KOPT-K1 (cell line): ENCODE results near the gene MAB21L1.

Experiments
- H3K27ac ChIP-seq: fragments of 200-600 bp; sonication (generic); 2 replicates; pipeline ENCODE4 v1.5.1; 2016; ENCODE audit warnings: antibody characterized with exemption, mild to moderate bottlenecking, low read depth, low read length; ENCODE audit not compliant: poor library complexity, severe bottlenecking
- H3K36me3 ChIP-seq: fragments of 200-600 bp; sonication (generic); 2 replicates; pipeline ENCODE4 v1.5.1; 2017; ENCODE audit warnings: antibody characterized with exemption, mild to moderate bottlenecking, low read length, moderate library complexity; ENCODE audit not compliant: insufficient read depth
- H3K9me3 ChIP-seq: fragments of 200-600 bp; sonication (generic); 2 replicates; pipeline ENCODE4 v1.5.1; 2017; ENCODE audit warnings: antibody characterized with exemption, low read length, mild to moderate bottlenecking; ENCODE audit not compliant: insufficient read depth, poor library complexity, severe bottlenecking

Gene MAB21L1

GRCh38 chr13:35472323-35472881 is 4.1 kb downstream of the MAB21L1 start:
- Histone ChIP-seq H3K9me3 (no peaks in the 10 kb centered on the region), H3K27ac (no peak overlapping the region), H3K36me3 (no peaks in the 10 kb centered on the region)

- H3K9me3 ChIP-seq: no peaks in the 10 kb centered on the region
- no peaks in the 10 kb centered on the region for H3K36me3 ChIP-seq
- H3K27ac ChIP-seq: no peak overlapping the region
Observed at GRCh38 chr13:35471706-35472322, 4.7 kb downstream of the MAB21L1 start.

GRCh38 chr13:35470671-35471661 is 5.5 kb downstream of the MAB21L1 start:
- no peak overlapping the region for H3K27ac ChIP-seq
- no peaks in the 10 kb centered on the region for H3K9me3 ChIP-seq
- H3K36me3 ChIP-seq: no peaks in the 10 kb centered on the region

GRCh38 chr13:35469806-35470525 is 6.5 kb downstream of the MAB21L1 start:
- H3K36me3 ChIP-seq: no peaks in the 10 kb centered on the region
- H3K9me3 ChIP-seq: no peaks in the 10 kb centered on the region

DNA sequence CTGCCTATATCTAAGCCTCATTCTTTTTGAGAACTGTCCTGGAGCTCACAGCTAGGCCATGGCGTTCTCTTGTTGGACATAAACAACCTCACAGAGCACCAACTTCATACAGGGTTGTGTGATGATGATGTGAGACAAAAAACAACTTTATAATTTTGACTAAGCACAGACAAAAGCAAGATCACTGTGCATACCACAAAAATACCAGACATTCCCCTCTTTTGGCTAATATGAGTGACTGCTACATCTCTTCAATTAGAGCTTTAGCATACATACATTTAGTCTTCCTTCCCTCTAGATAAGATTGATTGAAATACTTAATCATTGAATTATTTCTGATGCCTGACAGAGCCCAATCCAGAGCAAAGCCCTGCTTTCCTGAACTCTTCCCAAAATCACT is 8.3 kb downstream of the MAB21L1 start:
- H3K9me3 ChIP-seq: no peaks in the 10 kb centered on the region

More at GRCh38 chr13:35469806-35470525, 6.5 kb downstream of the MAB21L1 start:
- no peak overlapping the region for H3K27ac ChIP-seq

DNA sequence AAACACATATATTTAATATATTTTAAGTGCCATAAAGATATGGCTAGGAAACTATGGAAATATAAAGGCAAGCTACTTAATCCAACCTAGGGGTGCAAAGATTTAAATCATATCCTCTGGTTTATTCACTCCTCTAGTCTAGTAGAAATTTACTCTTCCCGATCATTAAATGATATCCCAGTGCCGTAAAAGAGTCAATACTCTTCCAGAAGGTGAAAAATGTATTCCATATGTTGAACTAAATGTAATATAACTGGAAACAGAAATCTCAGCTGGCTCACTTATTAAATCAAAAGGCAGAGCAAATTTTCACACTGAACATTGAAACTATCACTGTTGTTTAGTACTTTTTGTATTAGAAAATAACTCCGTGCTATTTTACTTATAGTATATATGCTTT is 11.1 kb downstream of the MAB21L1 start:
- H3K36me3 ChIP-seq: no peaks in the 10 kb centered on the region
- H3K9me3 ChIP-seq: no peaks in the 10 kb centered on the region
- H3K27ac ChIP-seq: no peak overlapping the region

More for the DNA sequence above, 8.3 kb downstream of the MAB21L1 start:
- no peak overlapping the region for H3K27ac ChIP-seq
- no peaks in the 10 kb centered on the region for H3K36me3 ChIP-seq

DNA sequence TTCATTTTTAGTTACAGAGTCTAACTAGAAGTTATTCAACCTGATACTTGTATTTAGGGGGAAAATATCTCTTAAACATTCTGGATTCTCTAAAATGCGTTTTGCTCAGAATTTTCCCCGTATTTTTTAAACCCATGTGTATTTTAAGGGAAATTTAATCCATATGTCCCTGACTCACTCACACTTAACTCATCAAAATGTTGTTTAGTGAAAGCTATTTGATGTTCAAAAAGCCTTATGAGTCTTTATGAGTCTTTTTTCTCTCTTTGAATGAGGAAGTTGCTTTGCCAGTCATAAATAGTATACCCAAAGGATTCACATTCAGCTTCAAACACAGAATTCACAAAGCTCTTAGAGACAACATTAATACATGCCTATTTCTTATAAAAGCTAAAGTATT is 16.4 kb downstream of the MAB21L1 start:
- H3K9me3 ChIP-seq: no peaks in the 10 kb centered on the region
- no peaks in the 10 kb centered on the region for H3K36me3 ChIP-seq
- H3K27ac ChIP-seq: no peak overlapping the region

- Histone ChIP-seq H3K9me3 (no peaks in the 10 kb centered on the region), H3K27ac (no peak overlapping the region), H3K36me3 (no peaks in the 10 kb centered on the region)
Observed at GRCh38 chr13:35457258-35457657, 19.2 kb downstream of the MAB21L1 start.

DNA sequence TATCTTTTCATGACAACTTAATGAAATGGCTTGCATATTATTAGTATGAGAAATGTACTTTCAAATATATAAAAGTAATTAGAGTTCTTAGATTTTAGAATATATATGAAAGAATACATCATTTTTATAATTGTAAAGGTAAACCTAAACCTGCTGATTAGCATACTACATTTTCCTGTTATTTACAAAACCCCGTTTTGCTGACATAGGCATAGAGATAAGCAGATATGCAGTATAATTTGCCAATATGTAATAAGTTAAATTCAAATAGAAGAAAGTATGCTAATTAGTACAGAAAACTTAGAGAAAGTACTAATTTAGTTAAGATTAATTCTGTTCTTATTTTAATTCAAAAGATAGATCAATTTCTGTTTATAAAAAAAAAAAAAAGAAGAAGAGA is 21.5 kb downstream of the MAB21L1 start:
- Histone ChIP-seq H3K36me3 (no peaks in the 10 kb centered on the region), H3K9me3 (no peaks in the 10 kb centered on the region), H3K27ac (no peak overlapping the region)

- Histone ChIP-seq H3K9me3 (no peaks in the 10 kb centered on the region), H3K27ac (no peak overlapping the region), H3K36me3 (no peaks in the 10 kb centered on the region)
Observed at GRCh38 chr13:35449821-35450220, 26.7 kb downstream of the MAB21L1 start.

DNA sequence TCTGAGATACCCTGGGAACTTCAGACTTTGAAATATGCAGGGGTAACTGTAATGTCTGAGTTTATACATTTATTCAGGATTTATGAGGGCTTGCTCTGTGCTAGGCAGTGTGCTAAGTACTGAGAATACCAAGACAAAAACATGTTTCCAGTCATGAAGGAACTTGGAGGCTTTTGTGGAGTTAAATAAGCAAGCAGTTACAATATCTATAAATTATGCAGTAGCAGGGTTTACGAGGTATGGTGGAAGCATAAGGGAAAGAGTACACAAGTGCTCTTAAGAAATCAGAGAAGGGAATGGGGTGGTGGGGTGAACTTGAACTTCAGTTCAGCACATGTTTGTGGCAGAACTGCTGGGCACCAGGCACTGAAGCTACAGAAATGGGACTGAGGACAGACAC is 28.0 kb downstream of the MAB21L1 start:
- Histone ChIP-seq H3K9me3 (no peaks in the 10 kb centered on the region), H3K36me3 (no peaks in the 10 kb centered on the region), H3K27ac (no peak overlapping the region)
